Type B pancreatic cell (in vitro differentiated cells): ENCODE results near the gene LAMB4. TPM values are rescaled to one million over a fixed set of nuclear protein-coding genes. Genes with fewer than 3 reads are reported as not detected.

Experiments
- DNase-seq: peaks from one replicate; pipeline ENCODE4 v3.0.0; 2021; ENCODE audit warnings: mixed read lengths; ENCODE audit not compliant: unreplicated experiment; ENCODE audit errors: extremely low spot score
- H3K27ac Mint-ChIP-seq: 2 replicates; pipeline ENCODE4 v1.8.0; 2021; ENCODE audit warnings: mild to moderate bottlenecking, mixed read lengths
- H3K27me3 Mint-ChIP-seq: 2 replicates; pipeline ENCODE4 v1.8.0; 2021; ENCODE audit warnings: mixed read lengths
- H3K36me3 Mint-ChIP-seq: 2 replicates; pipeline ENCODE4 v1.8.0; 2021; ENCODE audit warnings: mixed read lengths
- H3K4me1 Mint-ChIP-seq: one replicate; pipeline ENCODE4 v1.8.0; 2021; ENCODE audit warnings: mixed read lengths; ENCODE audit not compliant: unreplicated experiment
- H3K4me3 Mint-ChIP-seq: 2 replicates; pipeline ENCODE4 v1.8.0; 2021; ENCODE audit warnings: mild to moderate bottlenecking, mixed read lengths
- H3K9me3 Mint-ChIP-seq: 2 replicates; pipeline ENCODE4 v1.8.0; 2021; ENCODE audit warnings: mixed read lengths
- total RNA-seq: library from RNA; stranded (reverse); gene quantifications from 2 replicates; pipeline ENCODE4 v1.2.1, GENCODE V29; 2021; ENCODE audit warnings: low replicate concordance
- TF ChIP-seq, protein P1 (sequence below): fragments of 200-600 bp; sonication (generic); conservative IDR thresholded peaks from 2 replicates; pipeline ENCODE4 v1.5.0; 2021; ENCODE audit warnings: antibody characterized with exemption, mild to moderate bottlenecking

The LAMB4 gene
- total RNA-seq, 1 donor from 2014 or later: 1.3 TPM

DNA sequence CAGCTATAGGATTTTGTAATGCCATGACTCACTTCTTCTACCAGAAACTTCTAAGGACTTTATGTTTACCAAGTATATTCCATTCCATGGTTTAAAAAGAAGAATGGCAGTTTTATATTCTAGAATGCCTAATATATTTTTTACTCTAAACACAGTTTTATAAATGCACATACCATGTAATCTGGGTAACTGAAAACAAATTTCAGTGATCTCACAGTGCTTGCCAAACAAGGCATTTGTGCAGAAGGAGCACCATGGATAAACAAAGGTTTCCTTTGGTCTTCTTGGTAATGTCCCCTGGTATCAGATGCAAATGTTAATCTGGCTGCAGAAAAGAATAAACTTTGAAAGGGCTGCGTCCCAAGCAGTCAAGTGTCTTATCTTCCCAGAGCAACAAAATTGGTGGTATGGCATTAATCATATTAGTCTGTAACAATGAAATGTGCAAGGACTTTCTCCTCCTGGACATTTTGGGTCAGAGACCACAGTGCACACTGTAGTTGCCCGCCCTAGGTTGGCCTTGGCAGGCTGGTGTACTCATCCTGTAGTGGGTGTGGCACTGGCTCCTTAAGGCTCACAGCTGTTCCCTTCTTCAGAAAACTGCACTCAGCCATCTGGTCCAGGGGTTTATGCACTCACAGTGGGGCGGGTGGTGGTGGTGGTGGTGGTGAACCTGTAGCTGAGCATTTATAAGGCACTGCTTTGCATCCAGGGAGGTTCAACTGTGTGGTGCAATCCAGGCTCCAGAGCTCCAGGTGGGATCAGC, 56.7 kb downstream of the LAMB4 start:
- no peaks in the 10 kb centered on the region for H3K36me3 Mint-ChIP-seq

DNA sequence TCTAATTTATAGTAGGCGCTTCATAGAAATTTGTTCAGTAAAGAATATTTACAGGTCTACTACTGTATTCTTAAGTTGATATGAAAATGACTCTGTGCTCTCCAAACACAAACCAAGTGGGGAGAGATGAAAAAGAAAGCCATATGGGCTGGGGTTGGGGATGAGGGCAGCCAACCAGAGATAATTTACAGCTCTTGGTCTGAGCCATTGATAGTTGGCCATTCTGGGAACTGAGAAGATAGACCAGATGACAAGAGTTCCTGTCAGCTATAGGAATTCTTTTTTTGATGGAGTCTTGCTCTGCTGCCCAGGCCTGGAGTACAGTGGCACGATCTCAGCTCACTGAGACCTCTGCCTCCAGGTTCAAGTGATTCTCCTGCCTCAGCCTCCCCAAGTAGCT, 57.4 kb downstream of the LAMB4 start:
- no peak overlapping the region for H3K4me3 Mint-ChIP-seq
- no peaks in the 10 kb centered on the region for H3K36me3 Mint-ChIP-seq
- H3K9me3 Mint-ChIP-seq: no peaks in the 10 kb centered on the region
- TF ChIP-seq, protein P1, sequence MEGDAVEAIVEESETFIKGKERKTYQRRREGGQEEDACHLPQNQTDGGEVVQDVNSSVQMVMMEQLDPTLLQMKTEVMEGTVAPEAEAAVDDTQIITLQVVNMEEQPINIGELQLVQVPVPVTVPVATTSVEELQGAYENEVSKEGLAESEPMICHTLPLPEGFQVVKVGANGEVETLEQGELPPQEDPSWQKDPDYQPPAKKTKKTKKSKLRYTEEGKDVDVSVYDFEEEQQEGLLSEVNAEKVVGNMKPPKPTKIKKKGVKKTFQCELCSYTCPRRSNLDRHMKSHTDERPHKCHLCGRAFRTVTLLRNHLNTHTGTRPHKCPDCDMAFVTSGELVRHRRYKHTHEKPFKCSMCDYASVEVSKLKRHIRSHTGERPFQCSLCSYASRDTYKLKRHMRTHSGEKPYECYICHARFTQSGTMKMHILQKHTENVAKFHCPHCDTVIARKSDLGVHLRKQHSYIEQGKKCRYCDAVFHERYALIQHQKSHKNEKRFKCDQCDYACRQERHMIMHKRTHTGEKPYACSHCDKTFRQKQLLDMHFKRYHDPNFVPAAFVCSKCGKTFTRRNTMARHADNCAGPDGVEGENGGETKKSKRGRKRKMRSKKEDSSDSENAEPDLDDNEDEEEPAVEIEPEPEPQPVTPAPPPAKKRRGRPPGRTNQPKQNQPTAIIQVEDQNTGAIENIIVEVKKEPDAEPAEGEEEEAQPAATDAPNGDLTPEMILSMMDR: no peak
- peaks cover 10% of the 10 kb centered on the region for H3K27me3 Mint-ChIP-seq
- DNase-seq: no peak
- peaks cover 7% of the 10 kb centered on the region for H3K4me1 Mint-ChIP-seq
- H3K27ac Mint-ChIP-seq: no peak overlapping the region

More for the DNA sequence above, 56.7 kb downstream of the LAMB4 start:
- Mint-ChIP-seq H3K9me3 (no peaks in the 10 kb centered on the region), H3K4me1 (peaks cover 7% of the 10 kb centered on the region), H3K4me3 (no peak overlapping the region), H3K27me3 (peaks cover 6% of the 10 kb centered on the region), H3K27ac (no peak overlapping the region)
- TF ChIP-seq, protein P1: no peak
- DNase-seq: no peak

- no peak overlapping the region for H3K27ac Mint-ChIP-seq
- peaks cover 10% of the 10 kb centered on the region for H3K27me3 Mint-ChIP-seq
- TF ChIP-seq, protein P1: no peak
- H3K36me3 Mint-ChIP-seq: no peaks in the 10 kb centered on the region
- H3K4me3 Mint-ChIP-seq: no peak overlapping the region
- H3K4me1 Mint-ChIP-seq: peaks cover 7% of the 10 kb centered on the region
- no peak for DNase-seq
- no peaks in the 10 kb centered on the region for H3K9me3 Mint-ChIP-seq
Observed at GRCh38 chr7:108072116-108072515, 58.0 kb downstream of the LAMB4 start.

DNA sequence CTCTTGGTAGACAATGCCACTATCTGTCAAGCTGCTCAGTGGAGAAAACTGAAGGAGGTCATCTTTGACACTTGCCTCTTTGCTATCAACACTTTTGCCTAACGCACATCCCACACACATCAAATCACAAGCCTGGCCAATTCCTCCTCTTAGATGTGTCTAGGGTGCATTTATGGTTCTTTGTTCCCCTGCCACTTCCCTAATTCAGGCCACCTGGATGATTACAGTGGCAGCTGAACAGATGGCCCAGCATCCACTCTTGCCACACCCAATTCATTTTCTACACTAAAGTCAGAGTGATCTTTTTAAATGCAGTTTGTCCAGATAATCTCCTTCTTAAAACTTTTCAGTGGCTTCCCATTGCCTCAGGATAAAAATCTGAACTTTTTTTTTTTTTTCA, 58.6 kb downstream of the LAMB4 start:
- no peak overlapping the region for H3K4me3 Mint-ChIP-seq
- H3K27me3 Mint-ChIP-seq: peaks cover 10% of the 10 kb centered on the region
- H3K9me3 Mint-ChIP-seq: no peaks in the 10 kb centered on the region
- TF ChIP-seq, protein P1: no peak
- no peak for DNase-seq
- peaks cover 7% of the 10 kb centered on the region for H3K4me1 Mint-ChIP-seq
- no peak overlapping the region for H3K27ac Mint-ChIP-seq
- no peaks in the 10 kb centered on the region for H3K36me3 Mint-ChIP-seq

DNA sequence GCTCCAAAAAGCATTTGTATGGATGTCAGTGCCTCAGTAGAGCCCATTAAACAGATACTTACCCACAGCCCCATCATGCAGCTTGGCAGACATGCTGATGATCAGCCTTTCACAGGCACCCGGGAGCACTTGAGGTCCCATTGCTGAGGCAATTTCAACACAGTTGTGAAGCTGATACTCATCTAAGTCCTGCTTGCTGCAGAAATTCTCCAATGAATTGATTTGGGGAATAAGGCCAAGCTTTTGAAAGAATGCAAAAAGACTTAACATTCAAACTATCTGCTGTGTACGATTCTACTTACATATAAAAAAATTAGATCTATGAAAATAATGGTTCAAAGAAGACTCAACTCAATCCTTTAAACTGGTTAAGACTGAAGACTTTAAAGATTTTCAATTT, 60.5 kb downstream of the LAMB4 start:
- Mint-ChIP-seq H3K9me3 (no peaks in the 10 kb centered on the region), H3K27ac (no peak overlapping the region), H3K4me1 (peaks cover 7% of the 10 kb centered on the region), H3K4me3 (no peak overlapping the region), H3K36me3 (no peaks in the 10 kb centered on the region), H3K27me3 (peaks cover 10% of the 10 kb centered on the region)
- TF ChIP-seq, protein P1: no peak
- no peak for DNase-seq
